ENCODE data around the gene CCDC77. TPM values are rescaled to one million over a fixed set of nuclear protein-coding genes. Genes with fewer than 3 reads are reported as not detected.
A peak's percentile ranks its signal among the peaks of the same experiment; 100 is the strongest.

Gene CCDC77
- total RNA-seq, 5 donors from 2014 or later (not counting 1 experiment from before 2014, with no cell fraction given) = 9.7 to 14.6 (median 10.3) TPM

DNA sequence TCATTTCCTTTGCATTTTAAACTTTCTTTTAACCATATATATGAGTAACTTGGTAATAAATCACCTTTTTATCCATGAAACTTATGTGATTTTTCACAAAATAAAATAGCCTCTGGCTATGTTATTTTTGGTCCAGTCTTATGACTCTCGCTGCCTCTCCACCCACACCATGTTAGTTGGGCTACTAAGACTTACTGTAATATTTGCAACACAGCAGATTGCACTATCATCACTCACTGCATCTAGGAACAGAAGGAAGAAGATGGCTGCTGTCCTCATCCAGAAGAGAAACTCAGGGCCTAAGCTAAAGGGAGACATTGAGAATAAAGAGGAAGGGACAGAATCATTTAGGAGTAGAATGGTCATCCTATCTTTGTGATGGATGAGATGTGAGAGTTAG lies 45.7 kb downstream of the CCDC77 start:
- DNase-seq (no peak), ATAC-seq (replicated peaks in 1 of 4) (no peak)
- CTCF ChIA-PET = interaction anchor here in 1 of 2 donors (0.6 kb wide), 1 partner anchor 20 kb away, joined by 3 read pairs; no protein-coding TSS in a partner anchor
- H3K4me3 ChIP-seq (ENCODE audit: control insufficient read depth in 1 of 2, extremely low read depth in 1 of 2, low read length in 1 of 2) = no peak overlapping the region
- Mint-ChIP-seq H3K27ac (no peak overlapping the region), H3K4me3 (no peak overlapping the region), H3K9me3 (no peaks in the 10 kb centered on the region), H3K27me3 (peaks cover 0 to 4% of the 10 kb centered on the region in 2 donors), H3K36me3 (no peaks in the 10 kb centered on the region), H3K4me1 (no peaks in the 10 kb centered on the region)
- peaks cover 0 to under 1% of the 10 kb centered on the region in 2 experiments for H3K4me1 ChIP-seq (ENCODE audit: control insufficient read depth in 1 of 2, extremely low read depth in 1 of 2, insufficient read depth in 2 of 2, low read length in 2 of 2)
- no peak overlapping the region for H3K27ac ChIP-seq (ENCODE audit: low read length)
- POLR2A ChIA-PET = no interaction called here
- no peaks in the 10 kb centered on the region for H3K9me3 ChIP-seq
- no peaks in the 10 kb centered on the region for H3K36me3 ChIP-seq (ENCODE audit: control insufficient read depth in 2 of 2, extremely low read depth in 1 of 2, insufficient read depth in 1 of 2, low read length in 1 of 2)
- H3K27me3 ChIP-seq (replicated peaks in 1 of 2; ENCODE audit: control insufficient read depth in 2 of 2, extremely low read depth in 1 of 2, insufficient read depth in 2 of 2, low read length in 1 of 2) = peaks cover 0 to 4% of the 10 kb centered on the region in 2 experiments
- WGBS (ENCODE audit: insufficient coverage) = no CpG with 5 or more reads among the region's 1 CpG

DNA sequence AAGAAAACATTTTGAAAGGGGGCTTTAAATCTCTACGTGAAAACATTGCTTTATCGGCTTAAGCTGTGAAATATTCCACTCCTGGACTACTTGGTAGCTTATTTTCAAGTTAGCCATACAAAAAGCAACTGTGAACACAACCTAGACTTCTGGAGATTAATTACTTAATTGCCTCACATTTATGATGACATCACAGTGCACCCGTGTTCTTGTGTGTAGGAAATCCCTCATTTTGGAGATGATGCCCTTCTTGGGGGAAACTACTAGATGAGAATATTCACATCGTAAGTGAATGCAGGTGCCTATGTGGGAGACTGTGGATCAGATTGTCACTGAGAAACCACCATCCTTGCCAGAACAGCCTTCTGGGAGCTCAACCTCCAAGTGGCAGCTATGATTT lies 47.8 kb downstream of the CCDC77 start:
- H3K27me3 Mint-ChIP-seq = peaks cover 0 to 4% of the 10 kb centered on the region in 2 donors
- WGBS (ENCODE audit: insufficient coverage) = 67% methylated on average over 1 of the region's 4 CpGs
- no peaks in the 10 kb centered on the region for H3K9me3 ChIP-seq
- peaks cover 0 to 4% of the 10 kb centered on the region in 2 experiments for H3K27me3 ChIP-seq (replicated peaks in 1 of 2; ENCODE audit: control insufficient read depth in 2 of 2, extremely low read depth in 1 of 2, insufficient read depth in 2 of 2, low read length in 1 of 2)
- no peaks in the 10 kb centered on the region for H3K36me3 ChIP-seq (ENCODE audit: control insufficient read depth in 2 of 2, extremely low read depth in 1 of 2, insufficient read depth in 1 of 2, low read length in 1 of 2)
- H3K4me1 ChIP-seq (ENCODE audit: control insufficient read depth in 1 of 2, extremely low read depth in 1 of 2, insufficient read depth in 2 of 2, low read length in 2 of 2) = peaks cover 0 to 10% of the 10 kb centered on the region in 2 experiments
- no peak overlapping the region for H3K4me3 ChIP-seq (ENCODE audit: control insufficient read depth in 1 of 2, extremely low read depth in 1 of 2, low read length in 1 of 2)
- H3K36me3 Mint-ChIP-seq = no peaks in the 10 kb centered on the region
- no peak overlapping the region for H3K27ac Mint-ChIP-seq
- ChIA-PET CTCF (interaction anchor here (0.9 to 1.4 kb wide), 6 partner anchors 8 to 118 kb away, joined by 3 to 5 read pairs (median 4); no protein-coding TSS in a partner anchor), POLR2A (no interaction called here)
- peaks cover 0 to 5% (median 3%) of the 10 kb centered on the region in 3 donors for H3K4me1 Mint-ChIP-seq
- ATAC-seq (replicated peaks in 1 of 4) (no peak), DNase-seq (no peak)
- no peak overlapping the region for H3K4me3 Mint-ChIP-seq
- H3K9me3 Mint-ChIP-seq = no peaks in the 10 kb centered on the region
- H3K27ac ChIP-seq (ENCODE audit: low read length) = no peak overlapping the region

- DNase-seq (no peak), ATAC-seq (replicated peaks in 1 of 4) (no peak)
- no peak overlapping the region for H3K4me3 ChIP-seq (ENCODE audit: control insufficient read depth in 1 of 2, extremely low read depth in 1 of 2, low read length in 1 of 2)
- peaks cover 0 to 4% of the 10 kb centered on the region in 2 experiments for H3K27me3 ChIP-seq (replicated peaks in 1 of 2; ENCODE audit: control insufficient read depth in 2 of 2, extremely low read depth in 1 of 2, insufficient read depth in 2 of 2, low read length in 1 of 2)
- Mint-ChIP-seq H3K4me3 (no peak overlapping the region), H3K27ac (no peak overlapping the region), H3K36me3 (no peaks in the 10 kb centered on the region), H3K4me1 (peaks cover 0 to 5% (median 3%) of the 10 kb centered on the region in 3 donors), H3K9me3 (no peaks in the 10 kb centered on the region), H3K27me3 (peaks cover 0 to 4% of the 10 kb centered on the region in 2 donors)
- POLR2A ChIA-PET = no interaction called here
- CTCF ChIA-PET = interaction anchor here (0.9 to 1.4 kb wide), 6 partner anchors 8 to 117 kb away, joined by 3 to 7 read pairs (median 3); no protein-coding TSS in a partner anchor
- no peaks in the 10 kb centered on the region for H3K9me3 ChIP-seq
- no peaks in the 10 kb centered on the region for H3K36me3 ChIP-seq (ENCODE audit: control insufficient read depth in 2 of 2, extremely low read depth in 1 of 2, insufficient read depth in 1 of 2, low read length in 1 of 2)
- no peak overlapping the region for H3K27ac ChIP-seq (ENCODE audit: low read length)
- WGBS (ENCODE audit: insufficient coverage) = 83% methylated on average over 1 of the region's 3 CpGs
- peaks cover 0 to 10% of the 10 kb centered on the region in 2 experiments for H3K4me1 ChIP-seq (ENCODE audit: control insufficient read depth in 1 of 2, extremely low read depth in 1 of 2, insufficient read depth in 2 of 2, low read length in 2 of 2)
Observed at GRCh38 chr12:450438-450837, 49.0 kb downstream of the CCDC77 start.

GRCh38 chr12:452667-453210 lies 51.3 kb downstream of the CCDC77 start:
- H3K27me3 Mint-ChIP-seq = peaks cover 0 to under 1% of the 10 kb centered on the region in 2 donors

DNA sequence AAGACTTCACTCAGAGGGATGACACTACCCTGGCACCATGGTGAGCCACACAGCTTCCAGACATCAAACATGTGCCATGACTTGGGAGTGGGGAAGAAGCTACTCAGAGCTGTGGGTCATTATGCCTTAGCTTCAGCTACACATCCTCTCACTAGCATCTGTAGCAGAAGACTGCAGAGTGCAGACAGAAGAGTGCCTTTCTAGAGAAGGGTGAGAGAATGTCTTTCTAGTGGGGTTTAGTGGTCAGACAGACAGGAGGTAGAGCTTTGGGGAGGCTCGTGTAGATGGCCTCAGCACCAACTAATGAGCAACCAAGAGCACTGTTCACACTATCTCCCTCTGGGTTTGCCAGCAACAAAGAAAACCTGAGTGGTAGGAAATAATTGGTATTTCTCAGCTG lies 53.4 kb downstream of the CCDC77 start:
- WGBS (ENCODE audit: insufficient coverage) = no CpG with 5 or more reads among the region's 1 CpG
- Histone ChIP-seq H3K27me3 (replicated peaks in 1 of 2; ENCODE audit: control insufficient read depth in 2 of 2, extremely low read depth in 1 of 2, insufficient read depth in 2 of 2, low read length in 1 of 2) (peaks cover 2 to 8% of the 10 kb centered on the region in 2 experiments), H3K27ac (ENCODE audit: low read length) (no peak overlapping the region), H3K36me3 (ENCODE audit: control insufficient read depth in 2 of 2, extremely low read depth in 1 of 2, insufficient read depth in 1 of 2, low read length in 1 of 2) (no peaks in the 10 kb centered on the region), H3K9me3 (no peaks in the 10 kb centered on the region), H3K4me3 (ENCODE audit: control insufficient read depth in 1 of 2, extremely low read depth in 1 of 2, low read length in 1 of 2) (no peak overlapping the region), H3K4me1 (ENCODE audit: control insufficient read depth in 1 of 2, extremely low read depth in 1 of 2, insufficient read depth in 2 of 2, low read length in 2 of 2) (peaks cover 0 to 18% of the 10 kb centered on the region in 2 experiments)
- Mint-ChIP-seq H3K9me3 (no peaks in the 10 kb centered on the region), H3K4me1 (peaks cover 5 to 17% (median 14%) of the 10 kb centered on the region in 3 donors), H3K4me3 (no peak overlapping the region), H3K27me3 (peaks cover 0 to 5% of the 10 kb centered on the region in 2 donors), H3K27ac (peak overlapping the region; percentile 26 to 68), H3K36me3 (no peaks in the 10 kb centered on the region)
- CTCF ChIA-PET = interaction anchor here (0.6 to 3.7 kb wide), 11 partner anchors 9 to 111 kb away, joined by 3 to 17 read pairs (median 4); no protein-coding TSS in a partner anchor
- POLR2A ChIA-PET = no interaction called here
- DNase-seq = peak in 1 of 35 experiments; percentile 35
- ATAC-seq (replicated peaks in 1 of 4) = peak in 2 of 4 experiments; percentile 5 to 26

More at GRCh38 chr12:452667-453210, 51.3 kb downstream of the CCDC77 start:
- H3K4me3 ChIP-seq (ENCODE audit: control insufficient read depth in 1 of 2, extremely low read depth in 1 of 2, low read length in 1 of 2) = no peak overlapping the region
- H3K4me1 ChIP-seq (ENCODE audit: control insufficient read depth in 1 of 2, extremely low read depth in 1 of 2, insufficient read depth in 2 of 2, low read length in 2 of 2) = peaks cover 0 to 10% of the 10 kb centered on the region in 2 experiments
- peaks cover 0 to 2% of the 10 kb centered on the region in 2 experiments for H3K27me3 ChIP-seq (replicated peaks in 1 of 2; ENCODE audit: control insufficient read depth in 2 of 2, extremely low read depth in 1 of 2, insufficient read depth in 2 of 2, low read length in 1 of 2)
- ATAC-seq (replicated peaks in 1 of 4) = peak in 1 of 4 experiments; percentile 40
- H3K4me3 Mint-ChIP-seq = no peak overlapping the region
- H3K9me3 Mint-ChIP-seq = no peaks in the 10 kb centered on the region
- POLR2A ChIA-PET = interaction anchor here in 1 of 2 donors (0.6 kb wide), 1 partner anchor 499 kb away, joined by 3 read pairs; no protein-coding TSS in a partner anchor
- no peak overlapping the region for H3K27ac ChIP-seq (ENCODE audit: low read length)
- peaks cover 0 to 5% (median 3%) of the 10 kb centered on the region in 3 donors for H3K4me1 Mint-ChIP-seq
- CTCF ChIA-PET = interaction anchor here (0.5 to 3.7 kb wide), 10 partner anchors 10 to 267 kb away, joined by 3 to 17 read pairs (median 5); no protein-coding TSS in a partner anchor
- WGBS (ENCODE audit: insufficient coverage) = no CpG with 5 or more reads among the region's 25 CpGs
- peak in 30 of 35 experiments; percentile 4 to 72 (median 45) for DNase-seq
- H3K9me3 ChIP-seq = no peaks in the 10 kb centered on the region
- H3K27ac Mint-ChIP-seq = no peak overlapping the region
- H3K36me3 ChIP-seq (ENCODE audit: control insufficient read depth in 2 of 2, extremely low read depth in 1 of 2, insufficient read depth in 1 of 2, low read length in 1 of 2) = no peaks in the 10 kb centered on the region
- no peaks in the 10 kb centered on the region for H3K36me3 Mint-ChIP-seq

- CTCF ChIA-PET = interaction anchor here (0.8 to 2.1 kb wide), 6 partner anchors 10 to 579 kb away, joined by 3 to 10 read pairs (median 4); no protein-coding TSS in a partner anchor
- Histone ChIP-seq H3K4me3 (ENCODE audit: control insufficient read depth in 1 of 2, extremely low read depth in 1 of 2, low read length in 1 of 2) (no peak overlapping the region), H3K27me3 (replicated peaks in 1 of 2; ENCODE audit: control insufficient read depth in 2 of 2, extremely low read depth in 1 of 2, insufficient read depth in 2 of 2, low read length in 1 of 2) (peaks cover 2 to 12% of the 10 kb centered on the region in 2 experiments), H3K27ac (ENCODE audit: low read length) (no peak overlapping the region), H3K4me1 (ENCODE audit: control insufficient read depth in 1 of 2, extremely low read depth in 1 of 2, insufficient read depth in 2 of 2, low read length in 2 of 2) (peaks cover 0 to 23% of the 10 kb centered on the region in 2 experiments), H3K9me3 (no peaks in the 10 kb centered on the region), H3K36me3 (ENCODE audit: control insufficient read depth in 2 of 2, extremely low read depth in 1 of 2, insufficient read depth in 1 of 2, low read length in 1 of 2) (no peaks in the 10 kb centered on the region)
- no peak for DNase-seq
- ATAC-seq (replicated peaks in 1 of 4) = no peak
- H3K9me3 Mint-ChIP-seq = no peaks in the 10 kb centered on the region
- no peak overlapping the region for H3K4me3 Mint-ChIP-seq
- no peaks in the 10 kb centered on the region for H3K36me3 Mint-ChIP-seq
- peaks cover 0 to 5% of the 10 kb centered on the region in 2 donors for H3K27me3 Mint-ChIP-seq
- POLR2A ChIA-PET = interaction anchor here in 1 of 2 donors (0.7 kb wide), 1 partner anchor 120 kb away, joined by 3 read pairs; no protein-coding TSS in a partner anchor
- WGBS (ENCODE audit: insufficient coverage) = 71% methylated on average over 1 of the region's 2 CpGs
- H3K27ac Mint-ChIP-seq = no peak overlapping the region
- peaks cover 6 to 17% (median 14%) of the 10 kb centered on the region in 3 donors for H3K4me1 Mint-ChIP-seq
Observed at GRCh38 chr12:455821-456220, 54.4 kb downstream of the CCDC77 start.
